SU-DHL-6 (cell line): ENCODE measurements around the gene RILP.

Experiments
- H2AFZ ChIP-seq: fragments of 200-600 bp; sonication (generic); 2 replicates; pipeline ENCODE4 v1.6.1; 2014; ENCODE audit warnings: low read depth, mild to moderate bottlenecking, moderate library complexity, mixed read lengths, antibody characterized with exemption, low read length; ENCODE audit not compliant: severe bottlenecking
- H3F3A ChIP-seq: fragments of 200-600 bp; shearing (Covaris generic); 2 replicates; pipeline ENCODE4 v1.6.0; 2016; ENCODE audit warnings: antibody characterized with exemption, mild to moderate bottlenecking; ENCODE audit not compliant: insufficient read depth
- H3K27ac ChIP-seq: fragments of 200-600 bp; sonication (generic); 2 replicates; pipeline ENCODE4 v1.5.1; 2016; ENCODE audit warnings: low read depth, mild to moderate bottlenecking, low read length, moderate library complexity, mixed read lengths
- H3K27me3 ChIP-seq: fragments of 200-600 bp; sonication (generic), shearing (Covaris generic); 2 replicates; pipeline ENCODE4 v1.6.0; 2014; ENCODE audit warnings: mild to moderate bottlenecking, low read length
- H3K36me3 ChIP-seq: fragments of 200-600 bp; sonication (generic); 2 replicates; pipeline ENCODE4 v1.6.1; 2014; ENCODE audit warnings: mild to moderate bottlenecking, low read length, mixed read lengths
- H3K4me2 ChIP-seq: fragments of 300-600, 200-600 bp; shearing (Covaris generic), sonication (generic); 2 replicates; pipeline ENCODE4 v1.6.0; 2014; ENCODE audit warnings: low read length, low read depth, mild to moderate bottlenecking; ENCODE audit not compliant: poor library complexity, severe bottlenecking
- H3K4me3 ChIP-seq: fragments of 200-600 bp; sonication (generic); 2 replicates; pipeline ENCODE4 v1.5.1; 2014; ENCODE audit warnings: antibody characterized with exemption, low read length, mild to moderate bottlenecking, mixed read lengths; ENCODE audit not compliant: insufficient read depth, poor library complexity, severe bottlenecking
- H3K79me2 ChIP-seq: fragments of 200-600 bp; sonication (generic); 2 replicates; pipeline ENCODE4 v1.6.1; 2014; ENCODE audit warnings: mild to moderate bottlenecking, low read length, moderate library complexity; ENCODE audit not compliant: insufficient read depth
- H3K9ac ChIP-seq: fragments of 200-600 bp; sonication (generic); 2 replicates; pipeline ENCODE4 v1.7.0; 2014; ENCODE audit warnings: mild to moderate bottlenecking, low read length
- H3K9me2 ChIP-seq: fragments of 200-600 bp; sonication (generic); replicated peaks from 2 replicates; pipeline ENCODE4 v1.6.1; 2014; ENCODE audit warnings: low read length; ENCODE audit not compliant: insufficient read depth
- H3K9me3 ChIP-seq: fragments of 200-600 bp; sonication (generic); 2 replicates; pipeline ENCODE4 v1.6.1; 2014; ENCODE audit warnings: low read length, mixed read lengths; ENCODE audit not compliant: insufficient read depth
- H4K20me1 ChIP-seq: fragments of 200-600 bp; sonication (generic); 2 replicates; pipeline ENCODE4 v1.6.1; 2014; ENCODE audit warnings: low read depth, mild to moderate bottlenecking, antibody characterized with exemption, low read length, moderate library complexity, mixed read lengths
- CTCF ChIP-seq: fragments of 200-600 bp; sonication (generic); IDR thresholded peaks from one replicate; pipeline ENCODE4 v1.5.1; 2017; ENCODE audit warnings: antibody characterized with exemption, mild to moderate bottlenecking, low read length, moderate library complexity; ENCODE audit not compliant: insufficient read depth, poor library complexity, severe bottlenecking
- EZH2phosphoT487 ChIP-seq: fragments of 200-600 bp; sonication (generic), shearing (Covaris generic); conservative IDR thresholded peaks from 2 replicates; pipeline ENCODE4 v1.6.1; 2018; ENCODE audit warnings: mild to moderate bottlenecking, antibody characterized with exemption, low read length, moderate library complexity, mixed read lengths

Gene RILP

GRCh38 chr17:1646199-1646875 lies 3.3 kb downstream of the RILP start:
- no peak overlapping the region for H3K4me3 ChIP-seq
- no peaks in the 10 kb centered on the region for H4K20me1 ChIP-seq
- TF ChIP-seq CTCF (no peak), EZH2phosphoT487 (no peak)
- H3K27me3 ChIP-seq: no peaks in the 10 kb centered on the region
- H3K79me2 ChIP-seq: no peaks in the 10 kb centered on the region
- H2AFZ ChIP-seq: no peak overlapping the region
- H3K4me2 ChIP-seq: no peak overlapping the region
- no peaks in the 10 kb centered on the region for H3K9me3 ChIP-seq
- no peaks in the 10 kb centered on the region for H3K9me2 ChIP-seq
- H3K27ac ChIP-seq: no peak overlapping the region
- no peak overlapping the region for H3K9ac ChIP-seq
- H3K36me3 ChIP-seq: no peaks in the 10 kb centered on the region
- H3F3A ChIP-seq: peaks cover 15% of the 10 kb centered on the region; the same call in 1 of the 2 replicates

GRCh38 chr17:1645207-1646171 lies 4.2 kb downstream of the RILP start, which contains the start of gene SCARF1:
TSS of gene SCARF1 (minus strand) at chr17:1645732. CDS start at chr17:1645697, 35 bp downstream.
- no peaks in the 10 kb centered on the region for H3K9me2 ChIP-seq
- no peak within 1 kb of the TSS for H3K9ac ChIP-seq
- no peaks in the 10 kb centered on the region for H4K20me1 ChIP-seq
- H3K9me3 ChIP-seq: no peaks in the 10 kb centered on the region
- H3K36me3 ChIP-seq: no peaks in the 10 kb centered on the region
- TF ChIP-seq CTCF (no peak), EZH2phosphoT487 (no peak)
- H3K27ac ChIP-seq: no peak within 1 kb of the TSS
- no peaks in the 10 kb centered on the region for H3K79me2 ChIP-seq
- peaks cover 7% of the 10 kb centered on the region; the same call in 1 of the 2 replicates for H3F3A ChIP-seq
- H2AFZ ChIP-seq: no peak within 1 kb of the TSS
- no peaks in the 10 kb centered on the region for H3K27me3 ChIP-seq
- no peak within 1 kb of the TSS for H3K4me2 ChIP-seq
- no peak within 1 kb of the TSS for H3K4me3 ChIP-seq

- Histone ChIP-seq H3K36me3 (no peaks in the 10 kb centered on the region), H3K9me3 (no peaks in the 10 kb centered on the region), H4K20me1 (no peaks in the 10 kb centered on the region), H3K79me2 (no peaks in the 10 kb centered on the region), H3K9ac (no peak overlapping the region), H3K9me2 (no peaks in the 10 kb centered on the region), H2AFZ (no peak overlapping the region), H3K27ac (no peak overlapping the region), H3K4me2 (no peak overlapping the region), H3F3A (no peaks in the 10 kb centered on the region), H3K4me3 (no peak overlapping the region), H3K27me3 (no peaks in the 10 kb centered on the region)
- TF ChIP-seq EZH2phosphoT487 (no peak), CTCF (no peak)
These were observed 5.0 kb downstream of the RILP start for GRCh38 chr17:1644493-1645206.
